Measurements from ENCODE around the gene GATA5.
A peak's percentile ranks its signal among the peaks of the same experiment; 100 is the strongest.

The GATA5 gene, protein sequence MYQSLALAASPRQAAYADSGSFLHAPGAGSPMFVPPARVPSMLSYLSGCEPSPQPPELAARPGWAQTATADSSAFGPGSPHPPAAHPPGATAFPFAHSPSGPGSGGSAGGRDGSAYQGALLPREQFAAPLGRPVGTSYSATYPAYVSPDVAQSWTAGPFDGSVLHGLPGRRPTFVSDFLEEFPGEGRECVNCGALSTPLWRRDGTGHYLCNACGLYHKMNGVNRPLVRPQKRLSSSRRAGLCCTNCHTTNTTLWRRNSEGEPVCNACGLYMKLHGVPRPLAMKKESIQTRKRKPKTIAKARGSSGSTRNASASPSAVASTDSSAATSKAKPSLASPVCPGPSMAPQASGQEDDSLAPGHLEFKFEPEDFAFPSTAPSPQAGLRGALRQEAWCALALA

DNA sequence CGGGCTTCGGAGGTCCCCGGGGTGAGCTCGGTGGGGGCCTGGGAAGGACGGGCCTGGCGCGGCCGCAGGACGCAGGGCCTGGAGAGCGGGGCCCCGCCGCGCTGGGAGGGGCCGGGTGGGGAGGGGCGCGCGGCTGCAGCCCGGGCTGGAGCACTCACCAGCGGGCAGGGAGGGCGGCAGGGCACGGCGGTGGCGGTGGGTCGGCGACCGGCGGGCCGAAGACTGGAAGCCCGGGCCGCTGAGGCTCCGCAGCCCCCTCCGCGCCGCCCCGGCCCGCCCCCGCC, at the start of gene GATA5:
Gene GATA5 (minus strand): TSS at position 224 of the 284 bp plus-strand sequence. CDS start 474 bp downstream, outside the sequence.
- DNase-seq (ENCODE audit: low spot score), result no peak

DNA sequence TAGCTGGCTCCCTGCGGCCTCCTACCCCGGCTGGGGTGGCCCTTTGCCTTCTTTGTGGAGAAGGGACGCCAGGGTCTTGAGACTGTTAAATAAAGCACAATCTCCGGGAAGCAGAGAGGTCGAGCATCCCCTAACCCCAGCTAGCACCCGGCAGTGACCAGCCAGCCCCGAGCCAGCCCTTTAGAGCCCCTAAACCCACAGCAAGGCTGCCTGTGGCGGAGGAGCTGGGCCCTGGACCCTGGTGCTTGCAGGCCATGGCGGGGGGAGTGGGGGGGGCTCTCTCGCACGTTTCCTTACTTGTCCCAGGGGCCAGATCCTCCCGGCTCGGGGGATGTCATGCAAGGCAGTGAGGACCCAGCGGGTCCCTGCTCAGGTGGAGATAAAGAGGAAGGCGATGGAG, 49.2 kb upstream of the GATA5 start:
- DNase-seq (ENCODE audit: low spot score), result no peak

DNA sequence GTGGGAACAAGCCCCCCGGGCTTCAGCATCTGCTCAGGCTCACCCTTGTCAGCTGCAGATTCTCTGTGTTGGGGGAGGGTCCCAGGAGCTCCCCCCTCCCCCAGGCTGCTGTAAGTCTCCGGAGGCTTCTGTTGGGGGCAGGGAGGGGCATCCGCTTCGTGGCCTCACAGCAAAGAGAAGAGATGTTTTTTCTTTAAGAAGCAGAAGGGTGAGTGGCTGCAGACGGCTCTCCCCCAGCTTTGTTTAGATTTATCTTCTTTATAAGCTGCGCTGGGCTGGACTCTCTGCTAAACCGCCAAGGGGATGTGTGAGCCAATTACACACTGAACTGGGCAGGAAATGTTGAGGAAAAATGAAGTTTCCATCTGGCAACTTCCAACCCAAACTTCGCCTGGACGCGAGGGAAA, 48.7 kb upstream of the GATA5 start:
- no peak for DNase-seq (ENCODE audit: low spot score)

DNA sequence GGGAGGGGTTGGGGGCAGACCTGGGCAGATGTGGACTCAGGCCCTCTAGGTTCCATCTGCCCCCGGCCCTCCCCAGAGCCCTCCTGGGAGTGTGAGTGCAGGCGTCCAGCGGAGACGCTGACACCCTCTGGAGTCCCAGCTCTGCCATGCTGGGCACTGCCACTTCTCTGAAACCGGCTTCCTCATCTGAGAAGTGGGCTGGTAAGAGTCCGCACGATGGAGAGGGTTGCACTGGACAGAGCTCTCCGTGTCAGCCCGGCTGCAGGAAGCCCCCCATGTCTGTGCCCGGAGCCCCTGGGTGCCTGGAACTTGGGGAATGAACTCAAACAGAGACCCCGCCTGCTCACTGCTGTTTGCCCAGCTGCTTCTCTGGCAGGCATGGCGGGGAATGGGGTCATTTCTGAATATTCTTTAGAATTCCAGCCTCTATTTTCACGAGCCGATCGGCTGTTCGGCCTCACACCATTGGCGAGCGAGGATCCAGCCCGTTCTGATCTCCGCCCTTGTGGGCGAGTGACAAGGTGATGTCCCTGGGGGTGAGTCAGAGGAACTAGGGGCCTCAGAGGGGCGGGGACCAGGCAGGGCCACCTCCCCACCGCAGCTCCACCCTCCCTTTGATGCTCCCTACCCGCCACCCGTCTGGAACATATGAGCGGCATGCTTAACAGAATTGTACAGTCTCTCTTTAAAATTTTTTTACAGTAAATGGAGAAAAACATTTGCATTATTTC, 47.8 kb upstream of the GATA5 start:
- peak; percentile 49 for DNase-seq (ENCODE audit: low spot score)

DNA sequence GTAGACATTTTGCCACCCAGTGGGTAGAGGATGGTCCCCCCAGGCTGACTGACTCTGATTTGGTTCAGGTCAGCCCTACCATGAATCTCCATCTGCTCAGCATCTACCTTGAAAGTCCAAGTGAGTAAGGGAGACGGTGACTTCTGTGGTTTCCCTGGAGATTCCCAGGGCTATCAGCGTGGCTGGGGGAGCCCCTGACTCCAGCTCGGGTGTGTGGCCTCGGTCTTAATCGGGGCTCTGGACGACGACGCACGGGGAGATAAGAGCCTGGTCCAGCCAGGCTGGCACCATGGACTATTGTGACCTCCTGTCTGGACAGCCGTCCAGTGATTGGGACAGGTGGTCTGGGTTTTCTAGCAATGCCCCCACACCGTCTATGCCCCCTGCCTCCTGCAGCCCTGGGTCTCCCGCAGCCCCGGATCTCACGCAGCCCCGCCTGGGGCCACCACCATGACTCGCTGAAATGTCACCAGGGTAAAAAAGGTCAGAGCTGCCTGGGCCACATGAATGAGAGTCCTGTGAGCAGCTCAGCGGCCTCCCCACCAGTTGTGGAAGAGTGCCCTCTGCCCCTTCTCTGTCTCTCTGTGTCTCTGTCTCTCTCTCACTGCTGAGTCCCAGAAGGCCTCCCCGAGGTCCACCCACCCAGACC, 47.1 kb upstream of the GATA5 start:
- no peak for DNase-seq (ENCODE audit: low spot score)

DNA sequence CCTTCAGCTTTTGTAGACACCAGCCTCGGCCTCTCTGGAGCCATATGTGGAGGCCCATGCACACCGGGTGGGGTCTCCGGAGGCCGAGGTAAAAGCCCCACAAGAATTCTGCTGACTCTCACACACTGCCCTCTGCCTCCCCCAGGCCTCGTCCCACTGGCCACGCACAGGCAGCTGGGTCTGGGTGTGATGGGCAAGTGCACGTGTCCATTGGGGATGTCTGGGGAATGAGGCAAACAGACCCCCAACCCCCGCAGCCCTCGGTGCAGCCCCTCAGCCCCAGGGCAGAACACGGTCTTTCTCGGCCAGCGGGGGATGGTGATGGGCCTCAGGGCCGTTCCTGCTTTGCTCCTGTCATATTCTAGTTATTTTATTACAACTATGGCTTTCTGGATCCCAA, 44.0 kb upstream of the GATA5 start:
- DNase-seq (ENCODE audit: low spot score), result no peak

DNA sequence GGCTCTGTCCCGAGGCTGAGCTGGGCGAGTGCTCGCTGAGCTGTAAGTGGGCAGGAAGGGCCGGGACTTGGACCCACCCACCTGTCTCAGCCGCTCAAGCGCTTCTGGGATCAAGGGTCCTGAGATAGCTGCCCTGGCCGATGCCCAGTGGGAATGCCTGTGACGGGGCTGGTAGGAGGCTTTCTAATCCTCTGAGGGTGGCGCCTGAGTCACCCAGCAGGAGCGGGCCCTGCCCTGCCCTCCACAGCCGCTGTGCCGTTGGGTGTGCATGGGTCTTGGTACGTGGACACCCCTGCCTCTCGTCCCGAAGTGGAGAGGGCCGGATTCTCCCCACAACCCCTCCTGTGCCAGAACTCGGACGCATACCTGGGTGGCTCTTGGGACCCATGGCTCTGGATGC, 43.1 kb upstream of the GATA5 start:
- DNase-seq (ENCODE audit: low spot score), result no peak

DNA sequence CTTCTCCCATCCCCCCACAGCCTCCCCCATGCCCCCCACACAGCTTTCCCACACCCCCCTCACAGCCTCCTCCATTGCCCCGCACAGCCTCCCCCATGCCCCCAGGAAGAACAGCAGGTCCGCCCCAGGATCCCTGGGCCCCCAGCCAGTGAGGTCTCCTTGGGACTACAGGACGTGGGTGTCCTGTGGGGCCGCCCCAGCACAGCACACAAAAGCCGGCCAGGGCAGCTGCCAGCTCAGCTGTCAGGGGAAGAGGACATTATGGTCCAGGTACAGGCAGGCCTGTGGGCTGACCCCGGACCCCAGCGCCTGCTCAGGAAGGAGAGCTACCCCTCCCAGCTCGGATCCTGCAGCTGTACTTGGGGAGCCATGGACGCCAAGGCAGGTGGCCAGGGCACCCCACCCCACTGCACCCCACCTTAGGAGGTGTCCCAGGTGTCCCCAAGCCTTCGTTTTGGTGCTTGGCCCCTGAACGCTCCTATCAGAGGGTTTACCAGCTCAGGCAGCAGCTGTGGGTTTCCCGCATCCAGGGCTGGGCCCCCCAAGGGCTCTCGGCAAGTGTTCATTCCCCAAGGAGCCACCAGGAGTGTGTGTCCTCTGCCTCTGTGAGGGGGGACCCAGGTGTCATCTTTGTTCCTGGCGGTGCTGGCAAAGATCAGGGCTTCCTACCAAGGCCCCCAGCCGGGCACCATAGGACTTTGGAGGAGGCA, 42.3 kb upstream of the GATA5 start:
- DNase-seq (ENCODE audit: low spot score), result no peak

DNA sequence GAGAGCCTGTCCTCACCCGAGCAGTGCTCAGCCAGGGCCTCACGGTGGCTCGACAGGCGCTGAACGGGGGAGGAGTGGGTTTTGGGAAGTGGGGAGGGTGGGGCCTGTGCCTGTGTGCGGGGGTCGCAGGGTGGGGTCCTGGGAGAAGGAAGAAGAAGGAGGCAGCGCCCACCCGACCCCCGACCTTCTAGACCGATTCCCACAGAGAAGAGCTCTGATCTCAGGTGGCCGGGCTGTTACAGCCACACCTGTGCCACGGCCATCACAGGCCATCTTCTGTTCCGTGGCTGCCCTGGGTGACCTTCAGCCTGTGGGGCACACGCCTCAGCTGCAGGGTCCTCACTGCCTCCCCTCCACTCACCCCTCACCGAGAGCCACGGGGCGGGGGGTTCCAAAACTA, 41.4 kb upstream of the GATA5 start:
- no peak for DNase-seq (ENCODE audit: low spot score)

DNA sequence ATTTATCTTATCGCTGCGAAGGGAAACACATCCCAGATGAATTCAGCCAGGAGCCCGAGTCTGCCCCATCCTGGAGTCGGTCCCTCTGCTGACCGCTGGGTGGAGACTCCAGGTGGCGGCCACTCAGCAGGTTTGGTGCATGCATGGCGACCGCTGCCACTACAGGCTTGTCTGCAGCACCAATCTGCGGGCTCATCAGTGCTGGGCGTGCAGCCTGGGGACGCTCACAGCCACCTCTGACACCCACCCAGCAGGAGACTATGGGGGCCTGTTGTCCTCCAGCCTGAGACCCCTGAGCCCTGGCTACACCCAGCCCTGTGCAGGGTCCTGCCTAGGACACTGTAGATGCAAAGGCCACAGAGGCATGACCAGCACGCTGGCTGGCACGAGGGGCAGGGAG, 40.5 kb upstream of the GATA5 start:
- DNase-seq (ENCODE audit: low spot score), result no peak

DNA sequence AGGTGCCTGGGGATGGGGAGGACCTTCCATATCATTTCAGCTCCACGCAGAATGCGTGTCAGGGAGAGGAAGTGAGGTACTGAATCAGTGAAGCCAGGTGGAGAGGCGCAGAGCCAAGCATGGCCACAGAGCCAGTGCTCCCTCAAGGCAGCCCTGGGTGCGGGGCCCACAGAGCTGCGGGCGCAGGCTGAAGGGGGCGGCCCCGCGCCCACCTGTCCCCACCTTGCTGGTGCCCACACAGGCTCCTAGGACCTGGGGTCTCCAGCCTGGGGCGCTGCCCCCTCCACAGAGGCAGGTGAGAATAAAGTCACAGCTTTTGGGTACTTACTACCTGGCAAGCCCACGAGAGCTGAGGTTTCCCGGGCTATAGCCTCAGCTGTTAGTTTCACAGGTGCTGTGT, 40.0 kb upstream of the GATA5 start:
- DNase-seq (ENCODE audit: low spot score), result no peak

DNA sequence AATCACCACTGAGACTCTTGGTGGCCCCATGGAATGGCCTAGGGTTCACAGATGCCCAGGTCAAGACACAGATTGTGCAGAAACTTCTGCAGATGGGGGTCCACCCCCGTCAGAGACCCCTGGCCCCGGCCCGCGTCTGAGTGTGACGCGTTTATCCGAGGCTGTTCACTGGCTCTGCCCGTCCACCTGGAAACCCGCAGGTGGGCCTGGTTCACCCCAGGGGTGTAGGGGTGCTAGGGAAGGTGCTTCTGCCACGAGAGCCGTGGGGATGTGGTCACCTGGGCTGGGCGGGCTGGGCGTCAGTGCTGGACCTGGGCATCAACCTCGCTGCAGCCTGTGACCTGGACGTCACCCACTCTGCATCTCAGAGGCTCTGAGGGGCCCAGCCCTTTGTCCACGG, 39.5 kb upstream of the GATA5 start:
- no peak for DNase-seq (ENCODE audit: low spot score)

DNA sequence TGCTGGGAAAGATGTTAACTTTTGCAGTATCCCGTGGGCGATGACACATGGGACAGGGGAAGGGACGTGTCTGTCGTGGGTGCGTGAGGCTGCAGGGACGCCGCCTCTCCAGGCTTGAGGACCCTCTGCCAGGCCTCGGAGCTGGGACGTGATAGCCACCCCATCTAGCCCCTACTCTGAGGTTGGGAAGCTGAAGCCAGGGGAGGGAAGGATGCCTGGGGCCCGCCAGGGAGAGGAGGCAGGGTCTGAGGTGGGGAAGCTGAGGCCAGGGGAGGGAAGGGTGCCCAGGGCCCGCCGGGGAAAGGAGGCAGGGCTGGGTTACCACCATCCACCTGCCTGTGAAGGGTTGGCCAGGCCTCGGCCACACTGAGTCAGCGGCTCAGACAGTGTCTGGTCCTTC, 38.2 kb upstream of the GATA5 start:
- DNase-seq (ENCODE audit: low spot score), result no peak

DNA sequence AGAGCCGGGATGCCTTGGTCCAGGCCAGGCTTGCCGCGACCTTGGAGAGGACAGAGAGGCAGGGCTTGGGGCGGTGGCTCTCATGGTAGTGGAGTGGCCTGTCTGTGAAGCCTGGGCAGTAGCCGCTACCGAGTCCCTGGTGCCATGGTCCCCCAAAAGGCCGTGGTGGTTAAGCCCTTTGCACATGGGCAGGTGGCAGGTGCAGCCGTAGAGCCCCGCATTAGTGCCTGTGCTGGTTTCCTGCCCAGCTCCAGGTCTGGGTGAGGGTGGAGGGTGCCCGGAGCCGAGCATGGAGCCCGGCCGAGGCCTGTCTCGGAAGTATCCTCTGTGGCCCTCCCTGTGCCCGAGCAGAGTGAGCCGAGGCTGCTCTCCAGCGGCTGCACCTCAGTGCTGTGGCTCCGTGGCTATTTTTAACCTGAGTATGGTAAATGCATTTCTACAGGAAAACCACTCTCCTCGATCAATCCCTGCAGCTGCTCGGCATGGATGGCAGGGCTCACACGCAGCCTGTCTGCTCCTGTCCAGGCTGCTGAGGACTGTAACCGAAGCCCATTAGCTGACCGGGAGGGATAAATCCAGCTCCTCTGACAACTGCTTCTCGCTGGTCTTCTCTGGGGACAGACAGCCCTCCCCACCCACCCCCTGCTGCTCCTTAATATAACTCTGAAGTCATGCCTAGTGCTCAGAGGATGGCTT, 36.3 kb upstream of the GATA5 start:
- DNase-seq (ENCODE audit: low spot score), result no peak

DNA sequence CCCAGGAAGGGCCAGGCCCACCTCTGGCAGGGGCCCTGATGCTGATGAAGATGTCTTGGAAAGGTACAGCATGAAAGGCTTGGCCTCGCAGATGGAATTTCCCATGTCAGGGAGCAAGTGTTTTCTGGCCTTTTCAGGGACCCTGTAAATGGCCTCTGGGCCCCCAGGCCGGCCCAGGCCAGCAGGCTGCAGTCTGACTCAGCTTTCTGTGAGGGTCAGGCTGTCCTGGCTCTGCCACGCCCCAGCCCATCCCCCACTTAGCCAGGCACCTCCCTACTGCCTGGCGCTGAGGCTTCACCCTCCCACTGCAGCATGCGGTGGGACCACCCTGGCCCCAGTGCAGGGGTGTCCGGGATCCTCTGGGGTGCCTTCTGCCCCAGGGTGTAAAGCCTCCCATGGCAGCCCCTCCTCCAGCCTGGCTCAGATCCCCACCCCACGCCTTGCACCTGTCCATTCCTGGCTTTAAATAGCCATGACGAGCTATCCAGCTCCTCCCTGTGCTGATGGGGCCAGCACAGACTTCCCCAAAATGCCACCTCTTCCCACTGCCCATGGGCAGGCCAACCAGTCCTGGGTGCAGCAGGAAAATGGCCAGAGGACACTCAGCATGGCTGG, 35.6 kb upstream of the GATA5 start:
- DNase-seq (ENCODE audit: low spot score), result no peak

DNA sequence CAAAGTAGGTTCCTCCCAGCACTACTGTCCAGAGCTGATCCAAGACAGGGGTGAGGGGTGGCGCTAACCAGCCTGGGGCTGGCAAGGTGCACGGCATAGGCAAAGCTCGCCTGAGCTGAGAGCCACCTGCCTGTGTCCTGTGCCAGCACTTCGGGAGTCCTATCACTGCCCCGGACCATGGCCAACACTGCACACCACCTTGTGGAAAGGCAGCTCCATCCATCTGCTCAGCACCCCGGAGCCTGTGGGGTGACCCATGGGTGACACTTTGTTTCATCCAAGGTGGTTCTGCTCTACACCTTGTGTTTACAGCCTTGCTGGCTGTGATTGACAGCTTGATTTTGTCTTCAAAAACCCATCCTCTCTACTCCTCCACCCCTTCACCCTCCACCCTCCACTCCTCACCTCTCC, 32.9 kb upstream of the GATA5 start:
- DNase-seq (ENCODE audit: low spot score), result no peak

DNA sequence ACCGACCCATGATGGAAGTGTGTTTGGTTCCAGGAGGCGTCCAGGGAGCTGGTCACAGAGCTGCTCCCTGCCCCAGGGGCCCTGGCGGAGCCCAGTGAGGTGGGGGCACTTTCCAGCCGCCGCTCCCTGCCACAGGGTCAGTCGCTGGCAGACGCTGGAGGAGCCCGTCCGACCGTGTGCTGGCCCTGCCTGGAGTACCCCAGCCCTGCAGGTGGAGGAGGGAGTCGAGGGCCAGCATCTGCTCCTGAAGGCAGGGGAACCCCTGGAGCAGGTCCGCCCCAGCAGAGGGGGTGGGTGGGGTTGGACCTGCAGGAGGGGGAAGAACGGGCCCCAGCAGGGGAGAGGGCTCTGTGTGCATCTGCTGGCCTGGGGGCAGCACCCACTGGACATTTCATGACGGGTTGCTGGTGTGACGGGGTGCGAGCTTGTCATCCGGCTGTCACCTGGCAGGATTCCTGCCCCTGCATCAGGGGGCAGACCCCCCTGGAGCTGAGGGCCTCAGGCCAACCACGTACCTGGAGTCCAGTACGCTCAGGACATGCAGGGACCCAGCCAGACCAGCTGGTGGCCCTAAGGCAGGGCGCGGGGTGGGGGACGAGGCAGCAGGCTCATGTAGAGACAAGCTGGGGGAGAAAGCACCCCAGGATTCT, 32.3 kb upstream of the GATA5 start:
- DNase-seq (ENCODE audit: low spot score), result no peak

DNA sequence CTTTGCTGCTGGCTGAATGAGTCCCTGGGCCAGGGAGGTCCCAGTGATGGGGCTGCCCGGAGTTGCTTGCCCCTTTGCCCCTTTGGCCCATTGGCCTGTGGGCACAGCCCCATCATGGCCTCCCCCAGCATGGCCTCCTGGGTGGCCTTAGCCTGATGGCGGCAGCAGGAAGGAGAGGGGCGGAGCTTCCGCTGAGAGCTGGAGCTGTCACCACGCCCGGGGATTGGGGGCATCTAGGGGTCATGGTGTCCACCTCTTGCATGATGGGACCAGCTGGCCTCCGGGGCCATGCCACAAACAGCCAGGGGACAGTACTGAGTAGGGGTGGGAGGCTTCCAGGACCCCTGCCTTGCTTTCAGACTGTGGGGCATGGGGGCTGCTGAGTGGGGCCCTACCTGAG, 31.5 kb upstream of the GATA5 start:
- DNase-seq (ENCODE audit: low spot score), result no peak

DNA sequence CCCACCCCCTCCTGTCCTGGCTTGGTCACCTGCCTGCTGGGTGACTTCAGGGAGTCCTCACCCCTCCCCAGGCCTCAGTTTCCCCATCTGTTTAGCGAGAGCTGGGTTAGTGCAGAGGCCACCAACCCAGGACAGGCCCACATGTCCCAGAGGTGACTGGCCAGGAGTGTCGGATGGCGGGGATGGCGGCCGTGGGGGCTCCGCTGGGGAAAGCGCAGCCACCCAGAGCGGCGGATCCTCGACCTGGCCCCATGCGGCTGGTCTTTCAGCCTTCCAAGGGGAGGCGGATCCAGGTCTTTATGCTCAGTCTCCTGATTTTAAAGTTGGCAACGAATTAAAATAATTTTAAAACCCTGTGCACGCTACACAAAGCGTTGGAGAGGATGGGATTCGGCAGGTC, 31.0 kb upstream of the GATA5 start:
- no peak for DNase-seq (ENCODE audit: low spot score)

DNA sequence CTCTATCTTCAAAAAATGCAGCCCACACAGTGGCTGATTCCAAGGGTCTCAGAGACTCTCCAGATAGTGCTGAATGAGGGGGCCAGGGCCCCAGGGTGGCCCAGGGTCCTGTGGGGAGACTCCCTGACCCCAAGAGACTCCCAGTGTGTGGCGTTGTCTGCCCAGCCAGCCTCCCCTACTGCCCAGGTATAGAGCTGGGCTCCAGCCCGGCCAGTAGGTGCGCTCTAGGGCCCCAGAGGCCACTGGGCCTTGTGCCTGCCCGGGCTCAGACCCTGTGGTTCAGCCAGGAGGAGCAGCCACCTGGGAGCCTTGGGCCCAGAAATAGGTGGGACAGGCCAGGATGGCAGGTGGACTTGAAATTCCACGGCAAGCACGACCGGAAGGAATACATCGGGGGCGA, 30.3 kb upstream of the GATA5 start:
- no peak for DNase-seq (ENCODE audit: low spot score)
